Neuron (in vitro differentiated cells): ENCODE results near the gene SRSF10.

Experiments used
- H2AFZ ChIP-seq: one replicate; pipeline ENCODE4 v1.6.1; 2013; ENCODE audit warnings: low read depth, mild to moderate bottlenecking, inconsistent platforms, low read length, moderate library complexity
- H3K27me3 ChIP-seq: one replicate; pipeline ENCODE4 v1.6.1; 2013; ENCODE audit warnings: low read length; ENCODE audit not compliant: insufficient read depth
- H3K36me3 ChIP-seq: one replicate; pipeline ENCODE4 v1.6.1; 2013; ENCODE audit warnings: low read length; ENCODE audit not compliant: insufficient read depth
- H3K4me1 ChIP-seq: one replicate; pipeline ENCODE4 v1.6.1; 2013; ENCODE audit warnings: low read length; ENCODE audit not compliant: insufficient read depth
- H3K4me3 ChIP-seq: 2 replicates; pipeline ENCODE4 v1.5.1; 2013; ENCODE audit warnings: mild to moderate bottlenecking, low read length, moderate library complexity
- H3K9me3 ChIP-seq: one replicate; pipeline ENCODE4 v1.6.1; 2013; ENCODE audit warnings: low read length

The SRSF10 gene

DNA sequence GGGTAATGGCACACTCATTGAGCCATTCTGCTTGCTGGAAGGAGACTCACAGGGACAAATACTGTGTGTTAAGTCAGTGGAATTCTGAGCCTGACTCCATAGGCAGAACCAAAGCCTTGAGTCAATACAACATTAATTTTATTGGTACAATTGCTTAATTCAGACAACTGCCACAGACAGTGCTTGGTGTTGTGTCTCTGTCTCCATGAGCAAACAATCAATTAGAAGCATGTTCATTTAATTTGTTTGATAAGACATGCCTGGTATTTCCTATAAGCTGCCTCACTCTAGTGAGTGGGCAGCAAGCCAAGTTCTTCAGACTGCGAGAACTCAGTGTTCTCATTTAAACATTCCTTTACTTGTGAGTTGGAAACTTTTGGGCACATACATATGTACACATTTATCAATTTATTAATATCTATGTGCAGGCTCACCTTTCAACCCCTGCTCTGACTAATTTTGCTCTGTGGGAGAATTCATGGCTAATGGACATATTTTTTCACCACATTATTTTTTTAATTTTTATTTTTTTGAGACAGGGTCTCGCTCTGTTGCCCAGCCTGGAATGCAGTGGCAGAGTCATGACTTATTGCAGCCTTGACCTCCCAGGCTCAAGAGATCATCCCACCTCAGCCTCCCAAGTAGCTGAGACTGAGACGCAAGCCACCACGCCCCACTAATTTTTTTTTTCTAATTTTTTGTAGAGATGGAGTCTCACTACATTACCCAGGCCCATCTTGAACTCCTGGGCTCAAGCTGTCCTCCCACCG, 4.5 kb upstream of the SRSF10 start:
- Histone ChIP-seq H3K36me3 (no peaks in the 10 kb centered on the region), H2AFZ (no peak overlapping the region), H3K4me1 (peaks cover 5% of the 10 kb centered on the region), H3K27me3 (no peaks in the 10 kb centered on the region), H3K4me3 (no peak overlapping the region), H3K9me3 (no peaks in the 10 kb centered on the region)

DNA sequence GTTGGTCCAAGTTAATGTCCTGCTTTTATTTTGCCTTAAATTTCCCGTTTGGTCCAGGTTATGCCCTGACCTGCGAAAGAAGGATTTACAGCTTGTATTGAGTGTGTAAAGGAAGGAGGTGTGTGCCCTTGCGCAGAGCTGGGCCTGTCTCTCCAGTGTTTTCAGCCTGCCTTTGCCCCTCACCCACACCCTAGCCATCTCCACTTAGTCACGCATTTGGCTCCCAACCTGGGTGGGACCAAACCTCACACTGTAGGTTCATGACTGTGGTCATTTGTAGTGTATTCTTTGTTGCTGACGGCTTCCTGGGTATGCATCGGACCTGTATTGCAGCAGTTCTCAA, 572 bp upstream of the SRSF10 start:
- Histone ChIP-seq H3K27me3 (no peaks in the 10 kb centered on the region), H3K4me1 (peaks cover 36% of the 10 kb centered on the region), H3K4me3 (peak overlapping the region; percentile 39), H2AFZ (peak overlapping the region; percentile 60), H3K36me3 (peaks cover 26% of the 10 kb centered on the region), H3K9me3 (no peaks in the 10 kb centered on the region)

DNA sequence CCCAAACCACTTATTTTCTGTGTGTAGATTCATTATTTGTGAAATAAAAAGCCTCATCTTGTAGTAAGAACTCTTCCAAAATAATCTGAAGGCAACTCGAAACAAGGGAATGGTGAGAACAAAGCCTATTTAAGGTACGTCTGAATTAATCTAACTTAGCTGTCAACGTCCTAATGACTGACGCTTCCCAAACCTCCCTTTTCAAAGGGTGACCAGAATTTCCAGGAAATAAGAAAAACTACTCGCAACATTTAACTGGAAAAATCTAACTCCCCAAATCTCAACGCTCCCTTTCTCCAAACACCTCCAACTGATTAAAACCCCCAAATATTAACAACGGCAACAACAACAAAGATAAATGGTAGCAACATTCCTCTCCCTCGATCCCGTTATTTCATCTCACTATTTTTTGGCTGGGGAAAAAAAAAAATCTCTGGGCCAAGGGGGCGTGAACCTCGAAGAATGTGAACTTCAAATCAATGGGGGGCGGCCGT, 693 bp downstream of the SRSF10 start:
- Histone ChIP-seq H3K36me3 (peaks cover 37% of the 10 kb centered on the region), H3K9me3 (no peaks in the 10 kb centered on the region), H3K4me3 (peak overlapping the region; percentile 92), H3K27me3 (no peaks in the 10 kb centered on the region), H3K4me1 (peaks cover 37% of the 10 kb centered on the region), H2AFZ (peak overlapping the region; percentile 11)

DNA sequence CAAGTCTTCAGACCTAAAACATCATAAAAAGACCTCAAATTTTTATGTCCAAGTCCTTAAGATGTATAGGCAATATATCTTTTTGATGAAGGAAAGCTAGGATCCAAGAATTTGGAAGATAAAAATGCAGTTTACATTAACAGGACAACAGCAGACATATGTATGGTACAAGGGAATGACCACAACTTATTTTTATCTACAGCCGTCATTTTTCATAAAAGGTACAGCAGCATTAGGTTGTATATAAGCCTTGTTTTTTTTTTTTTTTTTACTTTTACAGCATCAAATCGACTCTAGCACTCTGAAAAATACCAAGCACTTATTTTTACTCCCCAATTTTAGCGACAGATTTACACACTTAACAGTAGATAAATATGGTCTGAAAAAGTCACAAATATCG, 1.3 kb downstream of the SRSF10 start:
- peak overlapping the region; percentile 92 for H3K4me3 ChIP-seq
- H3K36me3 ChIP-seq = peaks cover 42% of the 10 kb centered on the region
- H3K9me3 ChIP-seq = no peaks in the 10 kb centered on the region
- H3K27me3 ChIP-seq = no peaks in the 10 kb centered on the region
- no peak overlapping the region for H2AFZ ChIP-seq
- peaks cover 37% of the 10 kb centered on the region for H3K4me1 ChIP-seq

DNA sequence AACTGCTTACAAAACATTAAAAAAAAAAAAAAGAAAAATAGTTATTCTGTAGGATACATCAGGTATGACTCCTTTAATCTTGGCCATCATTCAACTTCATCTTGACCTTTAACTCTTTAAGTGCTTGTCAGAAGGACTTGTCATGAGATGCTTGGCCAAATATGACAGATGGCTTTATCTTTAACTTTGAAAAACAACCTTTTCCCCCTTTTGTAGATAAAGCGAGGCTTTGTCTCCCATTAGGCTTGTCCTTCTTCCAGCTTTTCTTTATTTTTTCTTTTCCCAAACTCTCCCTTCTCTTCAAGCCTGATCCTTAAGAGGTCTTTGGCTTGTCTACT, 2.3 kb downstream of the SRSF10 start:
- H3K36me3 ChIP-seq = peaks cover 52% of the 10 kb centered on the region
- H3K9me3 ChIP-seq = peaks cover under 1% of the 10 kb centered on the region
- peak overlapping the region; percentile 92 for H3K4me3 ChIP-seq
- no peaks in the 10 kb centered on the region for H3K27me3 ChIP-seq
- peaks cover 37% of the 10 kb centered on the region for H3K4me1 ChIP-seq
- no peak overlapping the region for H2AFZ ChIP-seq

DNA sequence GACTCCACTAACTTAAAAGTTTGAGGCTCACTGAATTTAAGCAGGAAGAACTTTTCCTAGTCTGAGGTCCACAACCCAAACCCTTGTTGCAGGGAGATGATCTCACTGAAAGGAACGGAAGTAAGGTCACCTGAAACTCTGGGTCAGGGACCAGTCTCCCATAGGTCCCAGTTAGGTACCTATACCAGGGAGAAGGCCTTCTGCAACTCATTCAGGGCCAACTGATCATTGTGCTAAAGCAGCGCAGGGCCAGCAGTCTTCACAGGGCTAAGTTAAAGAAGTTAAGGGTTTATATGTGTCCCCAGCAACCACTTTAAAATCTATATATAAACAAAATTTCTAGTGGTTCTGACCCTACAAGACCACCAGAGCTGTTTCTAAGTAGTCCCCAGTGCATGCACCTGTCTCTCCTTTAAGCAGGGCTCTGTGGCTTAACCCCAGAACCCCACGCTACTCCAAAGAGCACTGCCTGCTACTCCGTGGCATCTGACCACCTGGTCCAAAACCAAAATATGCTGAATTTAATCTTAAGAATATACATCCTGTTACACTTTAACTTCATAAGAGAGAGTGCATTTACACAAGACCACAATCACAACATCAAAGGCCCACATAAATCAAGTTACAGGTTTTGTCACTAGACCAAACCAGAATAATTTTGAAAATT, 2.8 kb downstream of the SRSF10 start:
- Histone ChIP-seq H2AFZ (no peak overlapping the region), H3K4me1 (peaks cover 37% of the 10 kb centered on the region), H3K36me3 (peaks cover 56% of the 10 kb centered on the region), H3K4me3 (no peak overlapping the region), H3K27me3 (no peaks in the 10 kb centered on the region), H3K9me3 (peaks cover 2% of the 10 kb centered on the region)

DNA sequence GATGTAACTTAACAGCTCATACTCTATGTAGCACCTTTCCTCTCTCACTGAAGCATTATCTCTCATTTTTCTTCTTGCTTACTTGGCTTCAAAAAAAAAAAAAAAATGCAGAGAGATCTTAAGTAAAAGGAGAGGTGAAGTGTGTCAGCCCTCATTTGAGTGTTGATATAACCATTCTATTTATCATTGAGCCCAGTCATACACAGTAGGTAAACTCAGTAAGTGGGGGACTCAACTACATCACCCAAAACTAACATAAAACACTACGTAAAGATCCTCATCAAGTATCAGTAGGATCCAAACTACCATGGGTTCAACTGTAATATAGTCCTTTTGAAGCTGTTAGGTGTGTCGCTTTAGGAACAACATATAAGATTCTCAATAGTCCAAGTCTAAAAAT, 12.3 kb downstream of the SRSF10 start:
- Histone ChIP-seq H3K36me3 (peaks cover 84% of the 10 kb centered on the region), H2AFZ (no peak overlapping the region), H3K4me3 (no peak overlapping the region), H3K4me1 (peaks cover 1% of the 10 kb centered on the region), H3K27me3 (no peaks in the 10 kb centered on the region), H3K9me3 (peaks cover 2% of the 10 kb centered on the region)

DNA sequence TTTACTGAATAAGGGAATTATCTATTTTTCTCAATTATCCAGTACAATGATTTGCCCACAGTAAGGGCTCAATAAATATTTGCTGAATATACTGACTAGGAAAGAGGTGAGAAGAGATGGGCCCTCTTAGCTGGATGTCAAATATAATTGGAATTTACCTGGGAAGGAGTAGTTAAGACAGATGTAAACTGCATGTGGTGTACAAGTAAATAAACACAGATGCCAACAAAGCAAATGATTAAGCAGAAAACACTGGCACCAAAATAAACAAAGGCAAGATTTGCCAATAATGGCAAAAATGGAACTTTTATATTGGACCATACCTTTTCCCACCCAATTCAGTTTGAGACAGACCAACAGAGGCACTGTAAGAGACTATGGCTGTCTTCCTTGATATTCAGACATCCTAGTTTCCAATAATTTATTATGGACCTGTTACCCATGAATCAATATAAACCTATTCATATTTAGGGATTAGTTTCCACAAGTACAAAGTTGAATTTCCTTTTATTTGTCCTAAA, 13.1 kb downstream of the SRSF10 start:
- H3K4me3 ChIP-seq = no peak overlapping the region
- peaks cover 78% of the 10 kb centered on the region for H3K36me3 ChIP-seq
- H3K27me3 ChIP-seq = no peaks in the 10 kb centered on the region
- H3K9me3 ChIP-seq = no peaks in the 10 kb centered on the region
- no peak overlapping the region for H2AFZ ChIP-seq
- peaks cover 1% of the 10 kb centered on the region for H3K4me1 ChIP-seq

DNA sequence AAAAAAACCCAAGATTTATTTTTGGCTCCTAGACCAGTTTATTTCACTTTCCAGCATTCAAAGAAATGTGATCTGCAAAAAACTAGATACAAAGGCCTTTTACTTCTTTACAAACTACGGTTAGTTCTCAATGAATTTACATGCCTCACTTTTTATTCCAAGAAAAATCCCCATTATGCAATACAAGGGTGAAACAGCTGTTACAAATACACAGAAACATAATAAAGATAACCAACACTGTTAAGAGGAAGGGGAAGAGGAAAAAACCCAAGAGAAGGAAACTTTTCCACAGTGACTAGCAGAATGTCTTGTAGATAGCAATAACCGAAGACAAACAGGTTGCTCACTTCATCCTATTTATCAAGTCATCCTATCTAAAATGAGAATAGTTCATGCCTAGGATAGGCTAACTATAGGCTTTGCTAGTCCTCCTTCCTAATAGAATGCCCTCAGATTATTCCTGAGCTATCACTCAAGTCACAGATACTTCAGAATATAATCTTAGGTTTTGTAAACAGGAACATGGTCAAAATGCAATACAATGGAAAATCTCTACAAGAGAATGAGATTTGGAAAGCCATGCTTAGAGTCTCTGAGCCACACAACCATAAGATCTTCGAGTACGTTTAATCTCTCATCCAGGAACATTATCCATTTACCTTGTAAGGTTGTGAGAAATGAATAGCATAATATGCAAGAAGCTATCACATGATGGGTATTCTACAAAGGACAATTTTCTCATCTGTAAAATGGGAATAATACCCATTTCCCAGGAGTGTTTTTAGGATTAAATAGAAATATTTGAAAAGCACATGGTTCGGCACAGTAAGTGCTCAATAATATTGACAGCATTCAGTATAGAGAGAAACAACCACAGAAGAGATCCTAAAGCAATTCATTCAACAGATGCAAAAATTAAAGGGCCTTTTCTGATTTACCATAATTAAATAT, 15.1 kb downstream of the SRSF10 start:
- no peaks in the 10 kb centered on the region for H3K27me3 ChIP-seq
- H2AFZ ChIP-seq = no peak overlapping the region
- H3K4me1 ChIP-seq = peaks cover 12% of the 10 kb centered on the region
- peaks cover 68% of the 10 kb centered on the region for H3K36me3 ChIP-seq
- no peaks in the 10 kb centered on the region for H3K9me3 ChIP-seq
- H3K4me3 ChIP-seq = no peak overlapping the region

DNA sequence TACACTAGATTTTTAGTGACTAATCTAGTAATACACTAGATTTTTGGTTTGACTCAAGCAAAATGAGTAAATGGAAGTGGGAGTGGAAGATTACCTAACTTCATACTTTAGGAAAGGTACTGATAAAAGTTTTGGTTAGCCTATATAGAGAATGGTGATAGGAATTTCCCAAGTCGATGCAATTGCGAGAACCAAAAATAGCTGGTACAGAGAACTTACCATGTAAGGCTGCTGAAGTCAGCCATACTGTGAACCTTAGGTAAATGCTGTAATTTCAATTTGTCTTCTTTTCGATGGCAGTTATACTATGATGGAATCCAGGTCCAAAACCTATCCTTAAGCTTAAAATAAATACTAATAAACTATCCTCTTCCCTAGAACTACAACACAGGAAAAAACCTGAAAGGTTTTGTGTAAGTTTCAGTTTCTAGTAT, 15.9 kb downstream of the SRSF10 start:
- peaks cover 12% of the 10 kb centered on the region for H3K4me1 ChIP-seq
- H3K36me3 ChIP-seq = peaks cover 60% of the 10 kb centered on the region
- H3K27me3 ChIP-seq = no peaks in the 10 kb centered on the region

DNA sequence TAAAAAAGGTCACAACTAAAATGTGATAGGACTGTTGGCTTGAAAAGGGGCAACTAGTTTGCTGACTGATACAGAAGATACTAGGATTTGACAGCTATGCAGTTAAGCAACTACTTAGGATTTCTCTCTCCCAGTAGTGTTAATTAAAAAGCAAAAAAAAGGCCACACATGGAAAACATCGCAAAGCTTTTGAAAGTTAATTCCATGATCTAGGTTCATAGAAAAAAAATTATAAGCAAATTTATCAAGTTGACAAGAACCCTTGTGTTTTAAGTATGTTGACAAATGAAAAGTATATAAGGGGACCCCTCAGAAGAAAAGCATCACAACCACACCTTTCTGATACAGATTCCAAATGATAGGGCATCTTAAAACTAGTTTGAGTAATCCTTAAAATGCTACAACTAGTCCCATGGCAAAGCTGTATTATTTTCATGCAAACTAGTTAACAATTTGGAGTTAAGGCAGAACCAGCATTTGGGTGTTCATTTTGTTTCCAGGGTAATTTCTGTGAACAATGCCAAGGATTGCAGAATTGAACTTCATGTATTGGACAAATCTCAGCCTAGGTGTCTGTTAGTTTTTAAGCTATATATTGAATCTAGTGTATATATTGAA, 16.4 kb downstream of the SRSF10 start:
- Histone ChIP-seq H3K27me3 (no peaks in the 10 kb centered on the region), H2AFZ (no peak overlapping the region), H3K4me1 (peaks cover 12% of the 10 kb centered on the region), H3K36me3 (peaks cover 56% of the 10 kb centered on the region), H3K9me3 (no peaks in the 10 kb centered on the region), H3K4me3 (no peak overlapping the region)

More for the DNA sequence above, 15.9 kb downstream of the SRSF10 start:
- no peak overlapping the region for H3K4me3 ChIP-seq
- no peak overlapping the region for H2AFZ ChIP-seq
- H3K9me3 ChIP-seq = no peaks in the 10 kb centered on the region

DNA sequence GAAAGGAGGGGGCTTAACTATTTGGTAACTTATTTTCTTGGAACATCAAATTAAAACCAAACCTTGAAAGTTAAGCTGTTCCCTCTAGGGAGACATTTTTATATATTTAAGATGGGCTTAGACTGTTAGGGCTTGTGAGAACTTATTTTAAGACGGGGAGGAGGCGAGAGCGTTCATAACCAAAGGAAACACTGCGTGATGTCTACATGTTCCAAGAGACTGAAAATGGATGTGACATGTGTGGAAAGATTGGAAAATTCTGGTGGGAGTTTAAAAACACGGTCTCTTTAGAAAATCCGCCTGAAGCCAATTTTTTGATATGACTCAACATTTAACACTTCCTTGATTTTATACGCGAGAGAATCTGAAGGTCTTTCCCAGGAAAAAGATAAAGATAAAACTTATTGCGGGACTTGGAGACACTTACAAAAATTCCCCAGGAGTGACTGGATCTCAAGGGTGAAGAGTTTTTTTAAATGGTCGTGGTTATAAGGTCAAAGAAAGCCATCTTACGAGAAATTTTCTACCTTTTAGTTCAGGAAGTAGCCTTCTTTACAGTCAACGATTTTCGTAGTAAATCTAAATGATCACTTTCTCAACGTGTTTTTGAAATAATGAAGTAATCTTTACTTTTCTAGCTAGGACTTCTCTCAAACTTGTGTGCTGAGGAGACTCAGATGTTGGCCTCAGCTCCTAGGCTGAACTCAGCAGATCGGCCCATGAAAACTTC, 19.7 kb downstream of the SRSF10 start:
- Histone ChIP-seq H3K4me3 (peak overlapping the region; percentile 99), H3K27me3 (no peaks in the 10 kb centered on the region), H3K36me3 (peaks cover 29% of the 10 kb centered on the region), H3K4me1 (peaks cover 12% of the 10 kb centered on the region), H3K9me3 (no peaks in the 10 kb centered on the region), H2AFZ (peak overlapping the region; percentile 30)
